ENCODE results near the gene IL32. TPM values are rescaled to one million over a fixed set of nuclear protein-coding genes. Genes with fewer than 3 reads are reported as not detected.

Gene IL32, protein sequence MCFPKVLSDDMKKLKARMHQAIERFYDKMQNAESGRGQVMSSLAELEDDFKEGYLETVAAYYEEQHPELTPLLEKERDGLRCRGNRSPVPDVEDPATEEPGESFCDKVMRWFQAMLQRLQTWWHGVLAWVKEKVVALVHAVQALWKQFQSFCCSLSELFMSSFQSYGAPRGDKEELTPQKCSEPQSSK
- 7.1 and 32.4 TPM in 2 replicates for total RNA-seq

DNA sequence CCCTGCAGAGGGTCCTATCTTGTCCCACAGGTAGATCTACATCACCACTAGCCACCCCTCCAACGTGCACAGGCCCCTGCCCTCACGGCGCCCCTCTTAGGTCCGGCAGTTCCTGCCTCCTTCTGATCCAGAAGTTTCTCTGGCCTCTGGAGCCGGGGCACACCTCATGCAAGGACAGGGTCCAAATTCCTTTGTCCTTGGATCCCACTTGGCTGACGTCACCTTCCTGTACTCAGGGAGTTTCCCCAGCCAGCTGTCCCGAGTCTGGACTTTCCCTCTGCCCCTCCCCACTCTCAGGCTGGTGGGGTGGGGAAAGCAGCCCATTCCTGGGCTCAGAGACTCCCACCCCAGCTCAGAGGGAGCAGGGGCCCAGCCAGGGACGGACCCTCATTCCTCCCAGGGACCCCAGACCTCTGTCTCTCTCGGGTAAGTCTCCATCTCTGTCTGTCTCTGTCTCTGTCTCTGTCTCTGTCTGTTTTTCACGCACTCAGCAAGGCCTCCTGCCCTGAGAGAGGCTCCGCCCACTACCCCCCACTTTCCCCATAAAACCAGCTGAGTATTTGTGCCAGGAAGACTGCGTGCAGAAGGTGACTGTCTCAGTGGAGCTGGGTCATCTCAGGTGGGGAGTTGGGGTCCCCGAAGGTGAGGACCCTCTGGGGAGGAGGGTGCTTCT, at the start of gene IL32:
IL32 (plus strand) TSS at position 572 of the 673 bp plus-strand sequence. CDS start 172 bp downstream, outside the sequence.

DNA sequence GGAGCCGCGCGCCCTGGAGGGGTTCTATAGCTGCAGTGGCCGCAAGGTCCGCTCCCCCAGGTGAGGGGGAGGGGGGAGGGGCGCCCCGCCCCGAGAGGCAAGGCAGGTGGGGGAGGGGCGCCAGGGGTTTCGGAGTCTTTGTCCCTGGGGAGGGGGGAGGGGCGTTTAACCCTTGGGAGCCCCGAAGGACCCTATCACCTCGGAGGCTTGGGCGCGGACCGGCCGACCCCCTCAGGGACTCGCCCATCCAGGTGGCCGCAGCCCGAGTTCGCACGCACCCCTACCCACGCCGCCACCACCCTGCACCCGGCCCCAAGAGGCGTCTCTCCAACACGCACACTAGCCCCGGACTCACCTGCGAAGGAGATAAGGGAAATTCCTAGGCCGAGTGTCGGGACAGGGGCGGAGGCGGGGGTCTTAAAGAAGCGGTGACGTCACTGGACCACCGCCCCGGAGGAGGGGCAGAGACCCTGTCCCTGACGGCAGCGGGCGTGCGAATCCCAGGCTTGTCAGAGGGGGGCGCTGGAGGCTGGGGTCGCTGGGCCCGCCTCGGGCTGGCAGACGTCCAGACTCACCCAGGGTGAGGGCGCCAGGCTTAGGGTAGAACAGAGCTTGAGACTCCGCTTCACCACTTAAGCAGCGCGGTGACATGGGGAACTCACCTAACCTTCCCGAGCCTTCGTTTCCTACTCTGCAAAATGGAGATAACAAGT, 47.5 kb upstream of the IL32 start, which contains the start of gene CLDN6:
CLDN6 (minus strand) TSS at position 390 of the 713 bp plus-strand sequence. CDS start 2,162 bp downstream, outside the sequence.

DNA sequence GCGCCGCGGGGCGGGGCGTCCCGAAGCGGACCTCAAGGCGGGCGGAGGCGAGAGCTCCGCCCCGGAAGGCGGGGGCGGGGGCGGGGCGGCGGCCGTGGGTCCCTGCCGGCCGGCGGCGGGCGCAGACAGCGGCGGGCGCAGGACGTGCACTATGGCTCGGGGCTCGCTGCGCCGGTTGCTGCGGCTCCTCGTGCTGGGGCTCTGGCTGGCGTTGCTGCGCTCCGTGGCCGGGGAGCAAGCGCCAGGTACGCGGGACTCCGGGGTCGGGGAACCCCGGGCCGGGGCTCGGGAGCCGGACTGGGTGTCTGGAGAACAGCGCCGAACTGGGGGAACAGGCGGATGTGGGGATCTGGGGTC, 45.2 kb upstream of the IL32 start, which contains the start of gene TNFRSF12A:
TNFRSF12A (plus strand) TSS at position 122 of the 357 bp plus-strand sequence; CDS start at position 152, 30 bp downstream.

DNA sequence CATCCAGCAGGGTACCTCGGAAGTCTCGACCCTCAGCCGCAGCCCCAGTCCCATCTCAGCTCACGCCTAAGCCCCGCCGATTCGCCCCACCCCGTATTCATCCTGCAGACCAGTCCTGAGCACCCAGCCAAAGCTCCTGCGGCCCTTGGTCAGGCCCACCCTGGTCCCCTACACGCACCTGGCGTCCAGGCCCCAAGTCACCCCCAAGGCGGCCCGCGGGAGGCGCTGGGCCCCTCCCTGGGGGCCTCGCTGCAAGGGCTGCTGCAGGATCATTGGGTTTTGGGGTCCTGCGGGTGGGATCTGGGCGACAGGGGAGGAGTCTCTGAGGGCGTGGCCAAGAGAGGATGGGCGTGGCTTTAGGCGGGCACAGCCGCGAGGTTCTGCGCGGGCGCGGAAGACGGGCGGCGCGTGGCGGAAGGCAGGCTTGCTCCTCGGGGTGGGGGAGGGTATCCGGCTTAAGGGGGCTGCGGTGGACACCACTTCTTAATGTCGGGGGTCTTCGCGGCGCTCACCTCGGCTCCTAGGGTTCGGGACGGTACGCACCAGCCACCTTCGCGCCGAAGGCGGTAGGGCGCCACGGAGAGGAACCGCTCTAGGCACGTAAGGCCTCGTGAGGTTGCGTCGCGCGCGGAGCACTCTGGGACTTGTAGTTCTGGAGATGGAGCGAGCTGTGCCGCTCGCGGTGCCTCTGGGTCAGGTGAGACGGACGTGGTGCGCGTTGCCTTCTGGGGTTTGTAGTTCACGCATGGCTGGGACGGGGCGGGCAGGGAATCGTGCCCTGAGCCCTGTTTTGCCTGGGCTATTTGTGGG, 41.6 kb upstream of the IL32 start, which contains the start of the genes HCFC1R1 and THOC6:
HCFC1R1 (minus strand) TSS at position 274 of the 810 bp plus-strand sequence; CDS start at position 273, 1 bp downstream.
THOC6 (plus strand) TSS at position 367 of the 810 bp plus-strand sequence; CDS start at position 659, 292 bp downstream.

DNA sequence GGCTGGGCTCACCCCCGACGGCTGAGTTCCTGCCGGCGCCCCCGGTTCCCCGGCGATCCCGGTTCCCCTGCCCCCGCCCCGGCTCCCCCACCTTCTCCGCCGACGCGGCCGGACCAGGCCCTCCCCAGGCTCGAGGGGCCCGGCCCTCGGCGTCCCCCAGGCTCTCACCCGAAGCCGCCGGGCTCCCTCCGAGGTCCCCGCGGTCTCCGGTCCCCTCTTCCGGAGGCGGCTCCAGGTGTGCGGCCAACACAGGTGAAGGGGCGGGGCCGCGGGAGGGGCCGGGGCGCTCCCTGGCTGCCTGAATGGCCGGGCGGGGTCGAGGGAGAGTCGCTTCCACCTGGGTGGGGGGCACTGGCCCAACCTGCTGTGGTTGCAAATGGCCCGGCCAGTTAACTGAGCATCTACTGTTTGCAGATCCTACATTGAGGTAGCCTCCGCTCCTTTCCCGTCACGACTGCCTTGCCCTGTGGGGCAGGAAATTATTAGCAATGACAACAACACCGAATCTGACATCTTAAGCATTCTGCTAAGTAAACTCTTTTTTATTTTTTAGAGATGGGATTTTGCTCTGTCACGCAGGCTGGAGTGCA, 28.6 kb upstream of the IL32 start, which contains the start of gene BICDL2:
BICDL2 (minus strand) TSS at position 219 of the 590 bp plus-strand sequence. CDS start 1,448 bp downstream, outside the sequence.

DNA sequence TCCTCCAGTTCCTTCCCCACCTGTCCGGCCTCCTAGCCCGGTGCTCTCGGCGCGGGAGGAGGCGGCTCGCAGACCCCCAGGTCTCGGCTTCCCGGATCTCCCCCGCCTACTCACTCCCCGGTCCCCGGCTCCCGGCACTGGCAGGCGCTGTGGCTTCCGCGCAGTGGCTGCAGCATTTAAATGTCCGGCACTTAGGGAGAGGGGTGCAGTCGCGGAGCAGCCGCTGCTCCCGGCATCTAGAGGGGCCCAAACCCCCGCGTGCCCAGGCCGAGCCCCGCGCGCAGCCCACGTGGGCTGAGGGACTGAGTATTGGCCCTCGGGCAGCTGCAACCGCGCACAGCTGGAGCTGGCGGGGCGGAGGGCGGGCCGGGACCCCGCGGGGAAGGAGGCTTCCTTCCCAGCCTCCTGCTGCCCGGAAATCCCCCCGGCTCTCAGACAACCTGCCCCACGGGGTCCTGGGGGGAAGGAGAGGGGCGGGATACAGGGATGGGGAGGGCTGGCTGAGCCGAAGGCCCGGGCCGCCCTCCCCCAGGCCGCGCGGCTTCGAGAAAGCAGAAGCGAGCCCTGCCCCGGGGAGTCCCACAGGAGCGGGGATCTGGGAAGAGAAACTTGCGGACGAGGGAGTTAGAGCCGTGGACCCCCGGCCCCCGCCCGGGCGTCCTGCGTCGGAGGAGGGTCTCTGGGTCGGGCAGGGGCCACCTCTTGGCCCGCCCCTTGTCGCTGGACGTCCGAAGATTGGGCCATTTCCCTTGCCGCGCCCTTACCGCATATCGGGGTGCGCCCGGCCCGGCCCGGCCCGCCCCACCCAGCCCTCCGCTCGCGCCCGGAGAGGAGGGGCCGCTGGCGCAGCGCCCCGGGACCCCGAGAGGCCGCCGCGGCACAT, 19.4 kb upstream of the IL32 start, which contains the start of gene MMP25:
MMP25 (plus strand) TSS at position 804 of the 883 bp plus-strand sequence. CDS start 357 bp downstream, outside the sequence.

DNA sequence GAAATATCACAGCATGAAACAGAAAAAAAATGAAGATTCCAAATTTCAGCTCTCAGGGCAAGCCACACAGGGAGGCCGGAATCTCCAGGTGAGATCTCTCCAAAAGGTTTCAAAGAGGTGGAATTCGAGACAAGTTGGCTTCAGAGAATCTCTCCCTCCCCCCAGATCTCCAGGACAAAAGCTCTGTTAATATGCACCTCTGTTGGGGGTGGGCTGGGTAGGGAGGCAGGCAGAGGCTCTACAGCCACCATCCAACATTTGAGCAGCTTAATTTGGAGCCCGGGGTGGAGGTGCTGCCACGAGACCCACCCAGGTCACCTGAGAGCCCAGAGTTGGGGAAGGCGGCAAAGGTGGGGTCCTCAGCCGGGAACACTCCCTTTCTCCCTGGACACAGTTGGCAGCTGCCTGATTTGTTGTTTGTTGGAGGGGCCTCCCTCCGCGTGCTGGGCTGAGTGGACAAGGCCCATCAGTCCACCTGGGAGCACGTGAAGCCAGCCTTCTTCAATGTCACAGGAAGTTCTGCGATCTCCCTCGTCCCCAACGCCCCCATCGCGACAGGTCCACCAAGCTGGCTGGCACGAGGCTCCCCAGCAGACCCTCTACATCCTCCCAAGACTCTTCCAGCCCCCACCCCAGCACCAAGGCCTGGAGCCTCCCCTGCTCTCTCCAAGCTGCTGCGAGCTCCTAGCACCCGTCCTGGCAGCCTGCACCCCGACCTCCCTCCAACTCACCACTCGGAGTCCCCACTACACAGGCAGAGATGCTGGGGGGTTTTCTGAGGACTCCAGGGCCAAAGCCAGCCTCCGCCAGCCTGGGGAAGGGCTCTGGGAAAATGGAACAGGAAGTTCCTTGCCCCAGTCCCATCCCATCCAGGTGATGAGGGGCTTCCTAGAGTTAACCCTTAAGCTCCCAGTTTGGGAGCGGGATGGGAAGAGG, 33.3 kb downstream of the IL32 start, which contains the start of gene ZSCAN10:
ZSCAN10 (minus strand) TSS at position 836 of the 936 bp plus-strand sequence. CDS start 6,357 bp downstream, outside the sequence.

DNA sequence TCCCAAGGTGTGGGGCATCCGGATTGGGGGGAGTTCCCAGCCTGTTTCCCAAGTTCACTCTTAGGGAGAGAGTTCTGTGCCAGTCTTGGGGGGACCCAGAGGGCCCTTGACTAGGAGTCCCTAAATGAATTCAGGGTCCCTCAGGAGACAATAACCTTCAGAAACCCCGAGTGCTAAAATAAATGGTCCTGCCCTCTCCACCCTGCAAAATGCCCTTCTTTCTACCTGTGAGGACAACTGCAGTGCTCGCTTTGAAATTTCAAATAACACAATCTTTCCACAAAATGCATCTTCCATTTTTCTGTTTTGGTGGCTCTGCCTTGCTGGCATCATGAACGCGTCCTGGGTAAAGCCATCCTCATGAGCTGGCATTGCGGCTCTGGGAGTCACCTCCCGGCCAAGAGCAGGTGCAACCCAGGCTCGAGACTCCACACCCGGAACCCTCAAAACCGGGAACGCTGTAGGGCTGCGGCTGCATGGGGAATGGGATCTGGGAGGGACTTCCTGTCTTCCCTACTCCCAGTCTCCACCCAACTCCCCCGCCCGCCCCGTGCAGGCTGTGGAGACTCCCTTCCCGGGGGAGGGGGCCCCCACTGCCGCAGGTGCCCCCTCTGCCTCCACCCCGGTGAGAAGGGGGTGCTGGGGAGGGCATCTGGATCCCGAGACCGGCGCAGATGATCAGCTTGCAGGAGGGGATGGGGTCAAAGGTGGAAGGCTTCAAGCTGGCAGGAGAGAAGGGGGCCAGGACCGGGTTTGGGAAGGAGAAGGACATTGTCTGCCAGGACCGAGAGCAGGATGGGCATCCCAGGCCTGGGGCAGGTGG, 46.8 kb downstream of the IL32 start, which contains the start of gene ZNF205:
ZNF205 (plus strand) TSS at position 529 of the 823 bp plus-strand sequence. CDS start 845 bp downstream, outside the sequence.

Other genes with a start within 250 kb of the IL32 start
- gene PRSS21, start 248.4 kb upstream of the IL32 start, total RNA-seq, result 1.7 TPM in 2 replicates
- gene ZG16B, start 235.3 kb upstream of the IL32 start, total RNA-seq, result 2.5 and 3.8 TPM in 2 replicates
- under 0.01 TPM in 1 of 2 replicates, not detected in the other for gene PRSS22, start 207.5 kb upstream of the IL32 start, total RNA-seq
- 45.1 and 91.6 TPM in 2 replicates for gene FLYWCH2, start 182.4 kb upstream of the IL32 start, total RNA-seq
- 38.3 and 41.2 TPM in 2 replicates for gene FLYWCH1, start 153.7 kb upstream of the IL32 start, total RNA-seq
- gene KREMEN2, start 101.4 kb upstream of the IL32 start, total RNA-seq, result under 0.01 TPM in 1 of 2 replicates, not detected in the other
- 1.7 and 8.1 TPM in 2 replicates for gene PAQR4, start 96.3 kb upstream of the IL32 start, total RNA-seq
- 0.56 and 12.8 TPM in 2 replicates for gene PKMYT1, start 85.2 kb upstream of the IL32 start, total RNA-seq
- not detected in 2 replicates for gene CLDN9, start 52.7 kb upstream of the IL32 start, total RNA-seq
- 0.19 TPM in 1 of 2 replicates, not detected in the other for gene CLDN6, start 47.5 kb upstream of the IL32 start, total RNA-seq
- gene TNFRSF12A, start 45.3 kb upstream of the IL32 start, total RNA-seq, result 258 and 401 TPM in 2 replicates
- 7.1 and 10.4 TPM in 2 replicates for gene HCFC1R1, start 41.7 kb upstream of the IL32 start, total RNA-seq
- gene THOC6, start 41.6 kb upstream of the IL32 start, total RNA-seq, result 18.0 and 30.1 TPM in 2 replicates
- 0.38 and 0.56 TPM in 2 replicates for gene BICDL2, start 28.7 kb upstream of the IL32 start, total RNA-seq
- gene MMP25, start 19.1 kb upstream of the IL32 start, total RNA-seq, result under 0.01 TPM in 1 of 2 replicates, not detected in the other
- not detected in 2 replicates for gene ZSCAN10, start 33.7 kb downstream of the IL32 start, total RNA-seq
- gene ZNF205, start 46.9 kb downstream of the IL32 start, total RNA-seq, result 12.5 and 13.8 TPM in 2 replicates
- gene ZNF213, start 69.4 kb downstream of the IL32 start, total RNA-seq, result 5.1 and 5.9 TPM in 2 replicates
- not detected in 2 replicates for gene OR1F1, start 122.6 kb downstream of the IL32 start, total RNA-seq
- 9.3 and 11.1 TPM in 2 replicates for gene ZNF200, start 169.5 kb downstream of the IL32 start, total RNA-seq
- gene MEFV, start 191.0 kb downstream of the IL32 start, total RNA-seq, result under 0.01 TPM in 1 of 2 replicates, not detected in the other
- gene ZNF263, start 217.9 kb downstream of the IL32 start, total RNA-seq, result 36.0 and 44.8 TPM in 2 replicates
- gene TIGD7, start 239.8 kb downstream of the IL32 start, total RNA-seq, result 6.5 and 8.7 TPM in 2 replicates
- 16.1 and 17.2 TPM in 2 replicates for gene ZNF75A, start 239.9 kb downstream of the IL32 start, total RNA-seq